ENCODE measurements around the gene AGBL3. TPM values are rescaled to one million over a fixed set of nuclear protein-coding genes. Genes with fewer than 3 reads are reported as not detected.
"Not testable (repeated sequence)": the region's sequence is repeated elsewhere in the genome, so short reads cannot be mapped to it uniquely, and the experiment has no call there.

The AGBL3 gene
- total RNA-seq, 1 donor from 2014 or later, result 8.8 TPM

DNA sequence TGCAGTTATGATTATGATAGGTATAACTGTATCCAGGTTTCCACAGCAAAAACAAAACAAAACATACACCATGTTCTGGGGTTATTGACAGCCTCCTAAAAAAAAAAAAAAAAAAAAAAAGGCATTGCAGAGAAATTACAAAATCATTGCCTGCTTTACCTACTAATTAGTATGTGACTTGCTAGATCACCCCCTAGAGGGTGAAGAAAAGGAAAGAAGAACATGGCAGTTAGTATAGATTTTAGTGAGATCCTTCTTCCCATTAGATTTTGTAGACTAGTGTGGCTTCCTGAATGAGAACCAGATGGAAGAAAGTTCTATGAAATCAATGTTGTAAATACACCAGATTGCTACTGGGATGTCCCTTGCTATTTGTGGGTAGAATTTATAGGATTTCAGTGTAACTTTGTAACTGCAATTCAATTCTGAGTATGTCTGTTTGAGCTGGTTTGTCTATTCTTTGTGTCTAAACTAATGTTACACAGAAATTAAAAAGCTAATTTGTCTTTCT is 24.0 kb upstream of the AGBL3 start:
- TF ChIP-seq, protein P1, sequence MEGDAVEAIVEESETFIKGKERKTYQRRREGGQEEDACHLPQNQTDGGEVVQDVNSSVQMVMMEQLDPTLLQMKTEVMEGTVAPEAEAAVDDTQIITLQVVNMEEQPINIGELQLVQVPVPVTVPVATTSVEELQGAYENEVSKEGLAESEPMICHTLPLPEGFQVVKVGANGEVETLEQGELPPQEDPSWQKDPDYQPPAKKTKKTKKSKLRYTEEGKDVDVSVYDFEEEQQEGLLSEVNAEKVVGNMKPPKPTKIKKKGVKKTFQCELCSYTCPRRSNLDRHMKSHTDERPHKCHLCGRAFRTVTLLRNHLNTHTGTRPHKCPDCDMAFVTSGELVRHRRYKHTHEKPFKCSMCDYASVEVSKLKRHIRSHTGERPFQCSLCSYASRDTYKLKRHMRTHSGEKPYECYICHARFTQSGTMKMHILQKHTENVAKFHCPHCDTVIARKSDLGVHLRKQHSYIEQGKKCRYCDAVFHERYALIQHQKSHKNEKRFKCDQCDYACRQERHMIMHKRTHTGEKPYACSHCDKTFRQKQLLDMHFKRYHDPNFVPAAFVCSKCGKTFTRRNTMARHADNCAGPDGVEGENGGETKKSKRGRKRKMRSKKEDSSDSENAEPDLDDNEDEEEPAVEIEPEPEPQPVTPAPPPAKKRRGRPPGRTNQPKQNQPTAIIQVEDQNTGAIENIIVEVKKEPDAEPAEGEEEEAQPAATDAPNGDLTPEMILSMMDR (IDR thresholded peaks at IDR 0.05; ENCODE audit: unreplicated experiment), result no peak
- Mint-ChIP-seq H3K27ac (no peak overlapping the region), H3K27me3 (no peaks in the 10 kb centered on the region), H3K4me1 (ENCODE audit: low read depth) (peaks cover 7% of the 10 kb centered on the region), H3K9me3 (ENCODE audit: low read depth) (no peaks in the 10 kb centered on the region), H3K4me3 (ENCODE audit: low read depth) (no peak overlapping the region), H3K36me3 (ENCODE audit: insufficient read depth) (peaks cover 22% of the 10 kb centered on the region)
- DNase-seq (ENCODE audit: low spot score, unreplicated experiment), result no peak

DNA sequence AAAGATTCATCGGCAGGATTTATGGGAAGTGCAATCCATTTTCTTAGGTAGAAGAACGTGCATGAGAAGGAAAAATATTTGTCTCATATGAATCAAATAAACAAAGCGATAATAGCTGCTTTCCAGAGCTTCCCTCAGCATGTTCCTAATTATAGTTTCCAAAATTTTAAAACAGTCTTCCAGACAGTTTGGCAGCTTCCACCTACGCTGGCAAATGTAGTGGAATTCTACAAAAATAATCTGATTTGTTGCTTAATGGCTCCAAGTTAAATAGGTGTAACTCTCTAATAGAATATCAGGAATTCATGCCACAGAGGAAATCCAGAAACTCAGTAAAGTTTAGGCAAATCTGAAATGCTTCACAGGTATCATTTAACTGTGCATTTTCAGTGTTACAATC is 23.3 kb upstream of the AGBL3 start:
- H3K36me3 Mint-ChIP-seq (ENCODE audit: insufficient read depth), result peaks cover 21% of the 10 kb centered on the region
- no peak overlapping the region for H3K4me3 Mint-ChIP-seq (ENCODE audit: low read depth)
- peak overlapping the region; percentile 11 for H3K27ac Mint-ChIP-seq
- DNase-seq (ENCODE audit: low spot score, unreplicated experiment), result no peak
- no peaks in the 10 kb centered on the region for H3K9me3 Mint-ChIP-seq (ENCODE audit: low read depth)
- H3K4me1 Mint-ChIP-seq (ENCODE audit: low read depth), result peaks cover 7% of the 10 kb centered on the region
- TF ChIP-seq, protein P1 (IDR thresholded peaks at IDR 0.05; ENCODE audit: unreplicated experiment), result no peak
- no peaks in the 10 kb centered on the region for H3K27me3 Mint-ChIP-seq

DNA sequence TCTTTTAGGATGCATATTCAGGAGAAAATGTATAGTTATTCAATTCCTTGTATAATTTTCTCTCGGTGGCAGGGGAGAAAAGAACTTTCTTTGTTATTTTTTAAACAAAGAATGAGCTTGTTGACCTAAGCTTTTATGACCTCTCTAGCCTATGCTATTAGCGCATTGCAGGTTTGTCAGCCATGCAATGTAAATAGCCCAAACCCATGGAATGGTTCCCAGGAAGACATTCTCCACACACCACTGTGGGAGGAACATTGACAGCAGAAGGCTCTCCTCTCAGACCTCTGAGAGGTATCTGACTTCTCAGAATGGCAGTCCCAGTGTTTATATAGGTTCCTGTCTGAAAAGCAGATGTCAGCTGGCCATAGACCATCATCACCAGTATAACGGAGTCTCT is 19.6 kb upstream of the AGBL3 start:
- Mint-ChIP-seq H3K4me1 (ENCODE audit: low read depth) (peaks cover 7% of the 10 kb centered on the region), H3K4me3 (ENCODE audit: low read depth) (no peak overlapping the region), H3K36me3 (ENCODE audit: insufficient read depth) (peaks cover 23% of the 10 kb centered on the region), H3K9me3 (ENCODE audit: low read depth) (no peaks in the 10 kb centered on the region), H3K27me3 (no peaks in the 10 kb centered on the region), H3K27ac (no peak overlapping the region)
- no peak for DNase-seq (ENCODE audit: low spot score, unreplicated experiment)
- TF ChIP-seq, protein P1 (IDR thresholded peaks at IDR 0.05; ENCODE audit: unreplicated experiment), result no peak

DNA sequence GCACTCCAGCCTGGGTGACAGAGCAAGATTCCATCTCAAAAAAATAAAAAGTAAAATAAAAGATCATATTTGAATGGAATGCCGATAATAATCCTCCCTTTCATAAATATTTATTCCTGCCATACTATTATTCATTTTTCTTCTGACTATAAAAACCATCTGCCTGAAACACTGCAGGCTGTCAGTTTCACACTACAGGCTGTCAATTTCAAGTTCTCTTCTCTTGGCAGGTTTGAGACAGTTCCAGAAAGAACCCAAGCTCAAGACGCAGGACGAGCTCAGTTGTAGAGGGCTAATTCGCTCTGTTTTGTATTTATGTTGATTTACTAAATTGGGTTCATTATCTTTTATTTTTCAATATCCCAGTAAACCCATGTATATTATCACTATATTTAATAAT is 18.2 kb upstream of the AGBL3 start:
- Mint-ChIP-seq H3K27ac (no peak overlapping the region), H3K4me3 (ENCODE audit: low read depth) (no peak overlapping the region), H3K9me3 (ENCODE audit: low read depth) (no peaks in the 10 kb centered on the region), H3K36me3 (ENCODE audit: insufficient read depth) (peaks cover 22% of the 10 kb centered on the region), H3K4me1 (ENCODE audit: low read depth) (peaks cover 7% of the 10 kb centered on the region), H3K27me3 (no peaks in the 10 kb centered on the region)
- TF ChIP-seq, protein P1 (IDR thresholded peaks at IDR 0.05; ENCODE audit: unreplicated experiment), result no peak
- DNase-seq (ENCODE audit: low spot score, unreplicated experiment), result no peak

DNA sequence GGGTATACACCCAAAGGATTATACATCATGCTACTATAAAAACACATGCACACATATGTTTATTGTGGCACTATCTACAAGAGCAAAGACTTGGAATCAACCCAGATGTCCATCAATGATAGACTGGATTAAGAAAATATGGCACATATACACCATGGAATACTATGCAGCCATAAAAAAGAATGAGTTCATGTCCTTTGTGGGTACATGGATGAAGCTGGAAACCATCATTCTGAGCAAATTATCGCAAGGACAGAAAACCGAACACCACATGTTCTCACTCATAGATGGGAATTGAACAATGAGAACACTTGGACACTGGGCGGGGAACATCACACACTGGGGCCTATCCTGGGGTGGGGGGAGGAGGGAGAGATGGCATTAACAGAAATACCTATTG is 4.7 kb upstream of the AGBL3 start:
- DNase-seq (ENCODE audit: low spot score, unreplicated experiment); H3K4me3 Mint-ChIP-seq (ENCODE audit: low read depth); H3K4me1 Mint-ChIP-seq (ENCODE audit: low read depth); H3K27ac Mint-ChIP-seq; H3K27me3 Mint-ChIP-seq; H3K36me3 Mint-ChIP-seq (ENCODE audit: insufficient read depth): not testable (repeated sequence)
- H3K9me3 Mint-ChIP-seq (ENCODE audit: low read depth), result peaks cover 24% of the 10 kb centered on the region

DNA sequence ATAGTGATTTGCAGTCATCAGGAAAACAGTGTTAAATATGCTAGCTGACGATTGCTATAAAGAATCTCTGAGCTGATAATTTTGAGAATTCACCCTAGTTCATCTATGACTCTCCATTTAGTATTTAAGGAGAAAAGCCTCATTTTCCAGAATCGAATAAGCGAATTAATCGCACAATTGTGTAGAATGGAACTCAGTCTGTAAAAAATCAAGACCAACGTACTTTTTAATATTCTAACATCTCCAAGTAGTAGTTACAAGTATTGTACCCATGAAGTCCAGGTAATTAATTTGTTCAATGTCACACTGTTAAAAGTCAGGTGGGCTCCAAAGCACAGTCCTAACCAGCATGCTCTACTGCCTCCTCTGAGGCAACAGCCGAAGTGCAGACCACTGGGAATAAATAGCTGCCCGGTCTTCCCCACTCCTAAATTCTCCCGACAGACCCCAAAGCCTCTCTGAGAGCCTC is 380 bp upstream of the AGBL3 start:
- H3K4me1 Mint-ChIP-seq (ENCODE audit: low read depth), result peaks cover 26% of the 10 kb centered on the region
- H3K27ac Mint-ChIP-seq, result peak overlapping the region; percentile 99
- TF ChIP-seq, protein P1 (IDR thresholded peaks at IDR 0.05; ENCODE audit: unreplicated experiment), result no peak
- peak overlapping the region; percentile 95 for H3K4me3 Mint-ChIP-seq (ENCODE audit: low read depth)
- H3K9me3 Mint-ChIP-seq (ENCODE audit: low read depth), result peaks cover 3% of the 10 kb centered on the region
- H3K27me3 Mint-ChIP-seq, result no peaks in the 10 kb centered on the region
- no peak for DNase-seq (ENCODE audit: low spot score, unreplicated experiment)
- H3K36me3 Mint-ChIP-seq (ENCODE audit: insufficient read depth), result peaks cover 15% of the 10 kb centered on the region
